ENCODE data around the gene MBNL2.

Gene MBNL2

GRCh38 chr13:97289514-97290298, 67.6 kb downstream of the MBNL2 start:
- DNase-seq (ENCODE audit: extremely low read depth in 1 of 2, low read depth in 1 of 2): no peak

GRCh38 chr13:97295283-97296182, 73.4 kb downstream of the MBNL2 start:
- no peak for DNase-seq (ENCODE audit: extremely low read depth in 1 of 2, low read depth in 1 of 2)

DNA sequence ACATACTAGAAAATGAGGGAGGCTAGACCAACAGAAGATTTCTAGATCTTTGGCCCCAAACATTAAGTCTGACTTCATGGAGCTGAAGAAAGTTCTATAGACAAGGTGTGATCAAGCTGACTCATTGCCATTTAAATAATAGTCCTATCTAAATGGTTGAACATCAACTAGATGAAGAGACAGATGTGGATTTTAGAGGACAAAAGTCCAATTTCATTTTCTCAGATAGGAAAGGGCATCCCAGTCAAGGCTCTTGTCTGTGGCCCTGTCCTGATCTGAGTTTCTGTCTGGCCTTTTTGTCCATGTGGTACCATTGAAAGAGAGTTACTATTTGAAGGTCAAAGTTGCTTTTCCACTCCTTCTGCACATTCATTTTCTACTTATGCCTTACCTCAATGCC, 74.6 kb downstream of the MBNL2 start:
- no peak for DNase-seq (ENCODE audit: extremely low read depth in 1 of 2, low read depth in 1 of 2)

- no peak for DNase-seq (ENCODE audit: extremely low read depth in 1 of 2, low read depth in 1 of 2)
Observed at GRCh38 chr13:97298816-97299215, 76.7 kb downstream of the MBNL2 start.

- DNase-seq (ENCODE audit: extremely low read depth in 1 of 2, low read depth in 1 of 2): no peak
Observed at GRCh38 chr13:97300871-97301270, 78.7 kb downstream of the MBNL2 start.

DNA sequence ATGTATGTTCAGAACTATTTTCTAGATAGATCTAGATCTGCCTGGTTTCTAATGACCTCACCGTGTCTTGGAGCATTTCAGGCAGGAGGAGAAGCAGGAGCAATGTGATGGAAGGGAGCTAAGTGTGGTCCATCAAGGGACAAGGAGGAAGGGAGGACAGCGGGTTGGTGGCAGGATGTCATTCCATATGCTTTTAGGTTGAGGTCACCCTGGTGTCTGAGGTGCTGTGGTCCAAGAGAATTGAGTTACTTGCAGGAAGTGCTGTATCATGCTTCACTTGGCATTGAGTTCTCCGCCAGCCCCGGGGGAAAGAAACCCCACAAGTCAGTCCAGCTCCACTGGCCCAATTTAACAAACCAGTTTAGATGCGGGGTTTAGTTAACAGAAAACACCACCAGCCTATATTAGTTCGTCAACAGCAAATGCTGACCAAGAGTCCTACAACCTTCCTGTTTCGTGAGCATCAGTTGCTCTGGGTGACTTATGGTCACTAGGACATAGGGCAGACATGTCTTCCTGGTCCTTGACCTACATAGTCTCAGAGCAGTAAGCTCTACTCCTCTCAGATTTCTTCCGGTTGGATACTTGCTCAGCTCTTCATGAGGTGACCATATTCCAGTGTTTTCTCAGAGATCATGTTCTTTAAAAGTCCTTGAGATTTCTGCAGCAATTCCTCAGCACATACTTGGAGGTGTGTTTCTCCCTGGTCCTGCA, 79.4 kb downstream of the MBNL2 start:
- DNase-seq (ENCODE audit: extremely low read depth in 1 of 2, low read depth in 1 of 2): no peak

DNA sequence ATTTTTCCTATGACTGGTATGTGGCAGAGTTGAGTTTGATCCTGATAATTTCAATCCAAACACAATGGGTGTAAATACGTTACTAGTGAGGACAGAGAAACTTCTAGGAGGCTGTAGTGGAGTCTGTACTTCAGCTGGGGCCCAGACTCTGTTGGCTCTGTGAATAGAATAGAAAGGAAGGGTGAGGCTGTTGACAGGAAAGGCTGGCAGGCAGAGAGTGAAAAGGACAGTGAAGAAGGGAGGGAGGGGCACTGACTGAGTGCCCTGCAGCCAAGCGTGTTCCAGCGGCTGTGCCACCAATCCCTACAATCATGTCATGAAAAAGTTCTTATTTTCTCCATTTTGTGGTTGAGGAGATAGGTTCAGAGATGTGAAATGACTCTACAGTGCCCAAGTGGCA, 80.5 kb downstream of the MBNL2 start:
- DNase-seq (ENCODE audit: extremely low read depth in 1 of 2, low read depth in 1 of 2): no peak

- no peak for DNase-seq (ENCODE audit: extremely low read depth in 1 of 2, low read depth in 1 of 2)
Observed at GRCh38 chr13:97306106-97306505, 84.0 kb downstream of the MBNL2 start.

DNA sequence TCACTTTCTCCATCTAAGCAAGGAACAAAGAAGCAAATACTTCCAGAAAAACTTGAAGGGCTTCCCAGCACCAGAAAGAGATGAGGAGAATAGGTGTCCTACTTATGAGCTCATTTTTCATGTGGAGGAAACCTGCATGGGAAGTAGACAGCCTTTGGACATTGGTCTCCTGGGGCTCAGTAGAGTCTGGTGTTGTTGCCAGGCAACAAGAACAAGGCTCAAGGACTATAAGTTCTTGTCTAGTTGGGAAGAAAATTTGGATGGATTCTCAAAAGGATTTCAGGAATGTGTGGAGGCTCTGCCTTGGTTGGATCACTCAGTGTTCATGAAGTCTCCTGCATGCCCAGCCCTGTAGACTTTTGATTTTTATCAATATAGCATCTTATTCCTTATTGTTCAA, 84.5 kb downstream of the MBNL2 start:
- no peak for DNase-seq (ENCODE audit: extremely low read depth in 1 of 2, low read depth in 1 of 2)

- DNase-seq (ENCODE audit: extremely low read depth in 1 of 2, low read depth in 1 of 2): no peak
Observed at GRCh38 chr13:97307118-97307881, 85.2 kb downstream of the MBNL2 start.

GRCh38 chr13:97307882-97308624, 85.9 kb downstream of the MBNL2 start:
- no peak for DNase-seq (ENCODE audit: extremely low read depth in 1 of 2, low read depth in 1 of 2)

- DNase-seq (ENCODE audit: extremely low read depth in 1 of 2, low read depth in 1 of 2): no peak
Observed at GRCh38 chr13:97308735-97309429, 86.7 kb downstream of the MBNL2 start.

DNA sequence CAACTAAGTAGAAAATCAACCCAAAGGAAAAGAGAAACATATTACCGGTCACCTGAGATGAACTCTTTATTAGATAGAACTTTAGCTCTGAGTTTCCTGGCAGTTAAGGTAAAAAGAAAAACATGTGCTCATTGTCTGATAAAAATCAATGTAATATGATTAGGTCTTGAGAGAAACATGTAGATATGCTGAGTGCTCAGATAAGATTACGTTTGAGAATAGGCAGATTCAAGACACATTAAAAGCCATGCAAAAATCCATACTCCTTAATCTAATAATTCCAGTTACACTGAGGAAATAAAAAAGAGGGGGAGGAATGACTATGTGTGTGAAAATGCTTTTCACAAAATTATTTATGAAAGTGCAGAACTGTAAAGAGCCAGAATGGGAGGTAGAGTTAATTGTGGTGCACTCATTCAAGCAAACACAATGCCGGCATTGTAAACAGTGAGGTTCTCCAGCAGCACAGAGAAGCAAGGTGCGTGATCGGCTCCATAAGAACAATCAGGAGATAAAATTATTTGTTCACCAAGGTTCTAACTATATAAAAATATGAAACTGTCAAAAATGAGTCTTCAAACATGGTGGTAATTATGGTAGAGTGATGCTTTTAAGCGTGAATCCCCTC, 88.8 kb downstream of the MBNL2 start:
- DNase-seq (ENCODE audit: extremely low read depth in 1 of 2, low read depth in 1 of 2): no peak

- no peak for DNase-seq (ENCODE audit: extremely low read depth in 1 of 2, low read depth in 1 of 2)
Observed at GRCh38 chr13:97311956-97312355, 89.8 kb downstream of the MBNL2 start.

- no peak for DNase-seq (ENCODE audit: extremely low read depth in 1 of 2, low read depth in 1 of 2)
Observed at GRCh38 chr13:97313551-97314260, 91.6 kb downstream of the MBNL2 start.

GRCh38 chr13:97316390-97316789, 94.3 kb downstream of the MBNL2 start:
- no peak for DNase-seq (ENCODE audit: extremely low read depth in 1 of 2, low read depth in 1 of 2)

DNA sequence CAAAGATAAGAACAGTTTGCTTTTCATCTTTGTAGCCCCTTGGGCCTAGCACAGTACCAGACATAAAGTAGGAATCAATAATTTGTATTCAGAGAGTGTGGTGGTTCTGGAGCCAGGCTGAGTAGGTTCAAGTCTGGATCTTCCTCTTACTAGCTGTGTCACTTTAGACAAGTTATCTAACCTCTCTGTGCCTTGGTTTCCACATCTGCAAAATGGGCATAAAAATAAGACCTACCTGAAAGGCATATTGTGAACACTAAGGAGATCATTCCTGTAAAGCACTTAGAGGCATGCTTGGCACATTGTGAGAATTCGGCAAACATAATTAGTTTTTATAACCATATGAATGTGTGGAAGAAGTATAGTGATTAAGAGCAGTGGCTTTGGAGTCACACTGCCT, 95.8 kb downstream of the MBNL2 start:
- DNase-seq (ENCODE audit: extremely low read depth in 1 of 2, low read depth in 1 of 2): no peak

GRCh38 chr13:97318532-97318931, 96.4 kb downstream of the MBNL2 start:
- no peak for DNase-seq (ENCODE audit: extremely low read depth in 1 of 2, low read depth in 1 of 2)
